ENCODE data around the gene CBX1.

Gene CBX1

GRCh38 chr17:48024149-48025039, 76.9 kb downstream of the CBX1 start:
- DNase-seq: peak; percentile 32

- peak; percentile 38 for DNase-seq
Measured at GRCh38 chr17:48023400-48024148, 77.7 kb downstream of the CBX1 start.

GRCh38 chr17:48022901-48023300, 78.4 kb downstream of the CBX1 start:
- DNase-seq: no peak

DNA sequence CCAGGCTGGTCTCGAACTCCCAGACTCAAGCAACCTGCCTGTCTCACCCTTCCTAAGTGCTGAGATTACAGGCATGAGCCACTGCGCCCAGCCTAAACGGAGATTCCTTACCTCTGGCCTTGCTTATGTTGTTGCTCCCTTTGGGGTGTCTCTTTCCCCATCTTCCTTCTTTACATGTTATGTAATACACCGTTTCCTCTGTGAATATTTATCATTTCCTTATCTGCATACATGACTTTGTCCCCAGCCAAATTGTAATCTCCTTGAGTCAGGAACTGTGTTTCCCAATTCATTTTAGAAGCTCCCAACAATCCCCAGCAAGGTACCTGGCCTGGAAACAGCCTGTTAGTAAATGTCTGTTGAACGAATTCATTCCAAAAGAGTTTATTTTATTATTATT, 79.3 kb downstream of the CBX1 start:
- DNase-seq: peak; percentile 23

Data from MV-4-11 (cell line).